ENCODE data around the gene HINT1. TPM values are rescaled to one million over a fixed set of nuclear protein-coding genes. Genes with fewer than 3 reads are reported as not detected.

HINT1 gene
- 192 and 236 TPM in 2 replicates for total RNA-seq

DNA sequence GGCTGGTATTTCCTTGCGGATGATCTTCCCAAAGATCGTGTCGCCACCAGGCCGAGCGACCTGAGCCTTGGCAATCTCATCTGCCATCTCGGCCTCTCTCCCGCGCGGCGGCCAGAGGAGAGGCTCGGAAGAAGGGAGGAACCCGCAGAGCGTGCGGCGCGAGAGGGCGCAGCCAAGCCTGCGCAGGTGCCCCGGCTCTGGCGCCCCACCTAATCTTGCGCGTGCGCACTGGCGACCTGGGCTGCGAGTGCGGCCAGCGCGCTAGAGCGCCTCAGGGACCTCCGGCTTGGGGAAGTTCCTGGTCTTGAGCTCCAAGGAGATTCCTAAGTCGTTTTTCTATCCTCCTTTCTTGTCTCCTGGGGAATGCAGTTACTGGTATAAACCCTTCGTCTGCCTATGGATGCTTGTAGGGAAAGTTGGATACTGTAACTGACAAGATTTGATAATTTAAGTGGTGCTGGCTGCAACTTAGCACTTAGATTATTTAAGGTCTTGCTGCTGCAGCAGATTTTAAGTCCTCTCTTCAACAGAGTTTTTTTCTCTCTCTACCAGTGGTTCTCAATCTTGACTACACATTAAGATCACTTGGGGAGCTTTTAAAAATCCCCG is at the start of gene HINT1:
Gene HINT1, minus strand, starts transcription at position 138 of the 609 bp plus-strand sequence. Its CDS starts 51 bp downstream, at position 87.

GRCh38 chr5:131170540-131171275 is 5.7 kb upstream of the HINT1 start, which contains the start of gene LYRM7:
Gene LYRM7 (plus strand): TSS chr5:131170944. CDS start chr5:131171021, 77 bp downstream.

Other genes starting within 250 kb of the HINT1 start
- gene LYRM7, start 5.7 kb upstream of the HINT1 start, total RNA-seq: 5.1 and 5.2 TPM in 2 replicates
- 20.5 and 24.0 TPM in 2 replicates for gene CDC42SE2, start 98.8 kb upstream of the HINT1 start, total RNA-seq

All from aortic smooth muscle cell (primary cell).